Endometrium (tissue), 2 donors: ENCODE measurements around the gene SPTLC2.
"Not testable (repeated sequence)": the region's sequence is repeated elsewhere in the genome, so short reads cannot be mapped to it uniquely, and the experiment has no call there.

Source experiments
- FAIRE-seq: peaks from 2 replicates; lab custom pipeline; 2012; peaks lifted over from hg19 to GRCh38; lab: Jason Lieb, UNC
- donor health status: control.
- donor health status: control.

SPTLC2 gene

DNA sequence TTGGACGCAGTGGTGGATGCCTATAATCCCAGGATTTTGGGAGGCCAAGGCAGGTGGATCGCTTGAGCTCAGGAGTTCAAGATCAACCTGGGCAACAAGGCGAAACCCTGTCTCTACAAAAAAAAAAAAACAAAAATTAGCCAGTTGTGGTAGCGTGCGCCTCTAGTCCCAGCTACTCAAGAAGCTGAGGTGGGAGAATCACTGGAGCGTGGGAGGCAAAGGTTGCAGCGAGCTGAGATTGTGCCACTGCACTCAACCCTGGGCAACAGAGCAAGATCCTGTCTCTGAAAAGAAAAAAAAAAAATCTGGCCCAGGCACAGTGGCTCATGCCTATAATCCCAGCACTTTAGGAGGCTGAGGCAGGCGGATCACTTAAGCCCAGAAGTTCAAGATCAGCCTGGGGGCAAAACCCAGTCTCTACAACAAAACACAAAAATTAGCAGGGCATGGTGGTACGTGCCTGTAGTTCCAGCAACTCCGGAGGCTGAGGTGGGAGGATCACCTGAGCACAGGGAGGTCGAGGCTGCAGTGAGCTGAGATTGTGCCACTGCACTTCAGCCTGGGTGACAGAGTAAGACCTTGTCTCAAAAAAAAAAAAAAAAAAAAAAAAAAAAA lies 27.9 kb downstream of the SPTLC2 start:
- not testable (repeated sequence) for FAIRE-seq

DNA sequence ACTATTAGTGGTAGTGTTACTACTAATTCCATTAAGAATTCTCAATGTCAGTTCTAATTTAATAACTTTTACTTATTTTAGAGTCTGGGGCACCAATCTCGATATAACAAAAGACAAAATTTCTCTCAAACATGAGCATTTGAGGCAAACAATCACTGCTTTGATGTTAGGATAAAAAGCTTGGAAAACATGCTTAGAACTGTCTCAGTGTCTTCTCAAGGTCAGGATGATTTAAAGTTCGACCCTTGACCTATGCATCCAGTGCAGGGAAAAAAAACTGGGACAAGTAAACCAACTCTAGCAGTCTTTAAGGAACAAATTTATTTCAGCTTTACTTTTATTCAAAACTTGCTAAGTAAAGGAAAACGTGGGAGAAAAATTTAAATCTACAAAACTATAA lies 31.1 kb downstream of the SPTLC2 start:
- FAIRE-seq = no peak

DNA sequence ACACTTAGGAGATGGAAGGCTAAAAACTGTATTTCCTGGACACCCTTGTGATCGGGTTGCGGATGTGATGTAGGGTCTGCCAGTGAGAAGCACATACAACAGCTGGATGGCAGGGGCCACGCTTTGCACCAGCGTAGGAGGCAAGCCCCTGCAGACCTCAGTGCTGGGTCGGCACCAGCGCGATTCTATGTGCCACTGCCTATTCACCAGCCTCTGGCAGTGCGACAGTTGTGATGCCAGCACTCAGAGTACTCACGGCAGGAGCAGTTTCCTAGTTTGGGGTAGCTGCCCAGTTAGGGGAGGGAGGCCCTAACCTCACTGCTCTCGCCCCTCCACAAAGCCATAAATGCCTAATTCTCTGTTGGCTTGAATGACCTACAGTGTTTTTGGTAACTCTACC lies 31.6 kb downstream of the SPTLC2 start:
- FAIRE-seq = no peak

DNA sequence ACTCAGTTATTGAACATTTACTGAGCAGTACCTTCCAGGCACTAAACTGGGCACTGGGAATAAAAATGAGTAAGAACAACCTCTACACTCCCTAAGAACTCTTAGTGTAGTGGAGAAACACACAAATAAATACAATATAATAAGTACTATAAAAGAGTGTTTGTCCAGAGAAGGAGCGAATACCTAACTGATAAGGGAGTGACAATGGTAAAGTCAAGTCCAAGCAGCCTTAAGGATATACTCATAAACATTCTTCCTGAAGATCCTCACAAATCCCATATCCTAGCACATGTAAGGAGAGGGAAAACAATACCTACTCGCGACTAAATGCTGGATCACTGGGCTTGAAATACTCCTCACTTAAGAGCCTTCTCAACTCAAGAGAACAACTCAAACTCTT lies 32.8 kb downstream of the SPTLC2 start:
- FAIRE-seq = no peak

DNA sequence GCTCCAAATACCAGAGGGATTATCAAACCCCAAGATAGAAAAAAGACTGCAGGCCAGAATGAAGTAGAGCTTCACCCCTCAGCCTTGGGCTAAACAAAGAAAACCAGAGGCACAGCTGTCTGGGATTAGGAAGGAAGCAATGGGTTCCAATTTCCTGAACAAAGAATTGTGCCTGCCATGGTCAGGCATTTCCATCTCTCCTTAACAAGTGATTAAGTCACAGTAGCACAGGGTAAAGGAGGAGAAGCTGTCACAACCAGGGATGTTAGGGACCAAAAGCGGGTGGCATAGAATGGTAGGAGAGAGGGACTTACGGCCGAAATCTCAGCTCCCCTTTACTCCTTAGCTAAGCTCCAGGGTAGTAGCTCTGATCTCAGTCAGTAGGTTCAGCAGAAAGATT lies 33.9 kb downstream of the SPTLC2 start:
- no peak for FAIRE-seq

DNA sequence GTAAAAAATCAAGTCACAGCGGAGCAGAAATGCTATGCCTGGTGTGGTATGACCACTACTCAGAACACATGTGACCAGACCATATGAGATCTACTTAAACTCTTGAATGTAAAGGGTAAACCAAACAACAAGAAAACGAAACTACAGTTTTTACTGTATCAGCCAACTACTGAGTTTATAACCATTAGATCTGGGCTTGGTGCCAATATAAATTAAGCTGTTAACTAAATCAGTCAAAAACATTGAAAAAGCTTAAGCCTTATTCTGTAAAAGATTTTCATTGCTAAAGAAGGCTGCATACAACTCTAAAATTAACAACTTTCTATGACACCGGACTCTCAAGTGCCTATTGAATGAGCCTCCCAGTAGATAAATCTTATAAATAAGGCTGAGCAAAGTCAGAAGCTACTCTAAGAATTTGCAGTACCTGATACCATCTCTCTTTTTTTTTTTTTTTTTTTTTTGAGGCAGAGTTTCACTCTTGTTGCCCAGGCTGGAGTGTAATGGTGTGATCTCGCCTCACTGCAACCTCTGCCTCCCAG lies 35.4 kb downstream of the SPTLC2 start:
- peak; percentile 97 for FAIRE-seq

DNA sequence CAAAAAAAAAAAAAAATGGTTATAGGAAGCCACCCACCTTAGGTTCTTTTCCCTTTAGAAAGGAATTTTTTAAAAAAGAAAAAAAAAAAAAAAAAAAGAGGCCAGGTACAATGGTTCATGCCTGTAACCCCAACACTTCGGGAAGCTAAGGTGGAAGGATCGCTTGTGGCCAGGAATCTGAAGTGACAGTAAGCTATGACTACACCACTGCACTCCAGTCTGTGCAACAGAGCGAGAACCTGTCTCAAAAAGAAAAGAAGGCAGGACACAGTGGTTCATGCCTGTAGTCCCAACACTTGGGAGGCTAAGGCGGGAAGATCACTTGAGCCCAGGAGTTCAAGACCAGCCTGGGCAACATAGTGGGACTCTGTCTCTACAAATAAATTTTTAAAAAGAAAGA lies 36.0 kb downstream of the SPTLC2 start:
- FAIRE-seq = no peak

DNA sequence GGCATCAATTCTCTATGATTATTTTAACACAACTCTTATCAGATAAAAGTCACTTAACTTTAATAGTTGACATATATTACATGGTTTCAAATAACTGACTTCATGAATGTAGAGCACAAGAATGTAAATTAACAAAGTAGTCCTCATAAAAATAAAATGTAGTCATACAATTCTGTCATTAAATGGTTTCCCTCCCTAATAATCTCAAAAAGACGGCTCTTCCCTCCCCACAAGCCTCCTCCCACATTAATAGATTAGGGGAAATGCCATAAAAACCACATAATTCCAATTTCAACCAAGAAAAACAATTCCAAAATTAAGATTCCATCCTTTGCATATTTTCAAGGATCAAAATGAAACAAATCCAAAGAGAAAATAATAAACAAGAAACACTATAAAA lies 36.7 kb downstream of the SPTLC2 start:
- FAIRE-seq = peak; percentile 98

DNA sequence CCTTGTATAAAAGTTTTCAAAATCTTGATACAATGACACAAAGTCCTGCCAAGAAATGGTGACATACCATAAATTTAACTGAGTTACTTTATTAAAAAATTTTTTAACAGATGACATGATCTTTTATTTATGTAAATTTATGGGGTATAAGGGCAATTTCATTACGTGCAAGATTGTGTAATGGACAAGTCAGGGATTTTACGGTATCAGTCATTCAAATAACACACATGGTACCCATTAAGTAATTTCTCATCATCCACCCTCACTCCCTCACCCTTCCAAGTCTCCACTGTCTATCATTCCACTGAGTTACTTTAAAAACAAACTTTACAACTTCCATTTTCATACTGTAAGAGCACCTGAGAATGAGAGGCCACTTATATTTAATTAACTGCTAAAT lies 37.4 kb downstream of the SPTLC2 start:
- FAIRE-seq = no peak

DNA sequence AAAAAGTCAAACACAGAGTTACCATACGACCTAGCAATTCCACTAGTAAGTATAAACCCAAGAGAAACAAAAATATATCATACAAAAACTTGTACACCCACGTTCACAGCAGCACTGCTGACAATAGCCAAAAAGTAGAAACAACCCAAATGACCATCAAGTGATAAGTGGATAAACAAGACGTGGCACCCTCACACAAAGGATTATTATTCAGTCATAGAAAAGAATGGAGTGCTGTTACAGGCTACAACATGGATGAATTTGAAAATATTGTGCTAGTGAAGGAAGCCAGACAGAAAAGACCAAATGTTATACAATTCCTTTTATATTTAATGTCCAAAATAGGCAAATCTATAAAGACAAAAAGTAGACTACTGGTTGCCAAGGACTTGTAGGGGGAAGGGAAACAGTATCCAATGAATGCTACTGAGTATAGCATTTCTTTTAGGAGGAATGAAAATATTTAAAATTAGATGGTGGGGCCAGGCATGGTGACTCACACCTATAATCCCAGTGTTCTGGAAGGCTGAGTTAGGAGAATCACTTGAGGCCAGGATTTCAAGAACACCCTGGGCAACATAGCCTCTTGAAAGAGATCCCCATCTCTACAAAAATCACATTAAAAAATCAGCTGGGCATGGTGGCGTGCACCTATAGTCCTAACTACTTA lies 41.9 kb downstream of the SPTLC2 start:
- FAIRE-seq = no peak

DNA sequence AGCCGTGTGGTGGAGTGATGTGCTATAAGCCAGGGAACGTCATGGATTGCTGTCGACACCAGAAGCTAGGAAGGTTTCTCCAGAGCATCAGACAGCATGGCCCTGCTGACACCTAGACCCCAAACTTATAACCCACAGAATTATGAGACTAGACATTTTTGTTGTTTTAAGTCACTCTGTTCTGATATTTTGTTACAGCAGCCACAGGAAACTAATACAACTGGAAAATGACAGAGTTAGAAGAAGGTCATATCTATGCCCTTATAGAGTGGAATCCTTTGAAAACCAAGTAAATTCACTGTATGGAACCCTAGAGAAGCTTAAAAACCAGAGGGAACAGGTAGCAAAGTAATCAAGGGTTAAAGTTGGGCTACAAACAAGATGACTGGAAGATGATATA lies 42.5 kb downstream of the SPTLC2 start:
- FAIRE-seq = no peak

DNA sequence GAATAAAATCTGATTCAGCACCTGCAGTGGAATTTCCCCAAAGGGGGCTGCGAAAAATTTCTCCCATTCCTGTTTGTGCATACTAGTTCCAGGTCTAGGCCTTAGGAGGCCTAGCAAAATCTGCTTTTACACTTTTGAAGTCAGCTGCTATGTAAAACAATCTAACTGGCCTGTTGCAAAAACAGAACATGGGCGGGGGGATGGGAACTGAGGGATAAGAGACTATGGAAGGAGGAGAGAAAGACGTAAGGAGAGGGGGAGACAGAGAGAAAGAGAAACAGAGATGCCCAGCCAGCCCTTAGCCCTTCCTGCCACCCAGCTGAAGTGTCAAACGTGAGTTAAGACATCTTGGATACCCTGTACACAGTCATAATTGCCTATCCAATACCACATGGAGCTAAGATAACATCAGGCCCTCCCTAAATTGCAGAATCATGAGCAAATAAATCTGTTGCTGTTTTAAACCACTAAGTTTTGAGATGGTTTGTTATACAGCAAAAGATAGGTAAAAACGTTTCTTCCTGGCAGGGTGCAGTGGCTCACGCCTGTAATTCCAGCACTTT lies 45.6 kb downstream of the SPTLC2 start:
- no peak for FAIRE-seq

DNA sequence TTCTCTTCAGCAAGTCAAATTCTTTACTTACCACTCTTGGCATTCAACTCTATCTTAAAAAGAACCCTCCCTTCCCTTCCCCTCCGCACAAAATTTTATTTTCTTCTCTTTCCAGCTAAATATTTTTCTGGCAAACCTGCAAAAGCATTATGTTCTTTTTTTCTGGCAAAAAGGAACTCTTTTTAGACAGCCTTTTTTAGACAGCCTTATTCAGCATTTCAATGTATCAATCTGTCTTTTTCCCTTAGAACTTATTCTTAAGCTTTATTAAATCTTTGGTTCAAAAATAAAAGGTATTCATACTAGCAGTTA lies 50.5 kb downstream of the SPTLC2 start:
- FAIRE-seq = no peak

DNA sequence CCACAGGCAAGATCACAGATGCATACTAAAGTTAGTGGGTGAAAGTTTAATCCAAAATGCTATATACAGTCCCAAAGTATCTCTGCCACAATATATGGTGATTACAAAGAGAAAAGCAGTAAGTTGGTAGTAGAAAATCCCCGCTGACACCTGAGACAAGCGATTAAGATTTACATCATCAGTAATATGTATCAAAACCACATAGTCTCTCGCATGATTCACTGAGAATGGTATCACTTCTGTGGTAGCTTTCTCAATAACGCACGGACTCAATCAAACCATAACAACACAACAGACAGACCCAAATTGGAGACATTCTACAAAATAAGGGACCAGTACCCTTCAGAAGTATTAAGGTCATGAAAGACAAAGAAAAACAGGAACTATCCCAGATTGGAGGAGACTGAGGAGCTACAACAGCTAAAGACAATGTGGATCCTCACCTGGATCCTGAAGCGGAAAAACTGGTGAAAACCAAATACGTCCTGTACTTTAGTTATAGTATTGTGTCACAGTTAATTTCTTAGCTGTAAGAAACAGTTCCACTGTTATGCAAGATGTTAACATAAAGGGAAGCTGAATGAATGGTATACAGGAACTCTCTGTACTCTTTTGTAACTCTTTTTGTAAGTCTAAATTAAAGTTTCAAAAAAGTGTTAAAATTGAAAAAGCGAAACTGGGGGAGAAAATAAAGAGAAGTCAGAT lies 51.0 kb downstream of the SPTLC2 start:
- no peak for FAIRE-seq

DNA sequence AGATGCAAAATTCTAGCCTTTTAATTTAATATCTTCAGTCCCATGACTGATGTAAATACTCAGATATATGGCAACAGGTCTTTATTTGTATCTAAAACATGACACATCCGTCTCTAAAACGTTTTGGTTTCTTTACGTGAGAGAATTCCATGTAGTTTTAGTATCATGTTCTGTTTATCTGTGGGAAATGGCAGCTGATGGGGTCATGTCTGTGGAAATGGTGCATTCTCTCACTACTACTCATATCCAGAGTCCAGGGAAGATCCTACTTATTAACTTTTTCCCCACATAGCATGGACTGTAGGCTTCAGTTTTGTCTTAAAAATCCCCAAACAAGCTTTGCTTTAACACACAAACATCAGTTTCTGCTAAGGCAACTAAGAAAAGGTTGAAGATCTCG lies 53.8 kb downstream of the SPTLC2 start:
- FAIRE-seq = no peak

DNA sequence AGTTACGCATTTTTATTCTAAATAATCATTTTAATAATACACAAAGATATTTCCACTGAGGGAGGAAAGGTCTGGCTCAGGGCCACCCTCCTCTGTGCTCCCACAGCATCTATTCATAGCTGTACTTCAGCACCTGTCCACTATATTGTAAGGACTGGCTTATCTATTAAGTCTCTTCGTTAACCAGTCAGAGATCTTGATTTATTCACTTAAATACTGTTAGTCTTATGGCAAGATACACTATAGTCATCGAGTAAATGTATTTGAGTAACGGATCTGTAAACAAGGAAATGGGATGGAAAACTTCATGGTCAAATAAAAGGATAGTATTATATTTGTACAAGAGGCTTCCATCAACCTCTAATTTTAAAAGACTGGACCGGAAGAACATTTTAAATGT lies 54.6 kb downstream of the SPTLC2 start:
- FAIRE-seq = no peak

DNA sequence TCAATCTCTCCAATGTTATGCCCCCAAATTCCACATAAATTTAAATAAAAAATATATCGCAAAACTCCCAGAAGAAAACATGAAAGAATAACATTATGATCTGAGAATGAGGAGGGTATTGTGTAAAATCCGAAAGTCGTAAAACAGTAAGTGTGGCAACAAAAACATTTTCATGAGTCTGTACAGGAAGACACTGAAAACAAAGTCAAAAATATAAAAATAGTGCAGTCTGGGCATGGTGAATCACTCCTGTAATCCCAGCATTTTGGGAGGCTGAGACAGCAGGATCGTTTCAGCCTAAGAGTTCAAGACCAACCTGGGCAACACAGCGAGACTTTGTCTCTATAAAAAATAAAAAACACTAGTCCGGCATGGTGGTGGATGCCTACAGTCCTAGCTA lies 57.1 kb downstream of the SPTLC2 start:
- peak; percentile 86 for FAIRE-seq

DNA sequence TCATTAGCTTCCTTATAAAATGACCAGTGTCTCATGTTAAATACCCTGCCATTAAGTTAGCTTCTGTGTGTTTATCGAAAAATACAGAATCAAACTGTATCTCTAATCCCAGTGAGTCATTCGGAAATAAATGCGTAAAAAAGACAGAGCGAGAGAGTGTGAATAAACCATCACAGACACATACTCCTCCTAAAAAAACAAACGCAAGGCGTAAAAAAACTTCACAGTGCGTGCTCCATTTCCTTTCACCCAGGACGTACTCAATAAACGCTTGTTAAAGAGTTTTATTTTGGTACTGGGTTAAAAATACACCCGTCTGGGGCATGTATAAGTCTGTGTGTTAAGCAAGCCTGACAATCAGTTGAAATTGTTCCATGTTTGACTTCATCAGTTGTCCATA lies 59.0 kb downstream of the SPTLC2 start:
- no peak for FAIRE-seq

DNA sequence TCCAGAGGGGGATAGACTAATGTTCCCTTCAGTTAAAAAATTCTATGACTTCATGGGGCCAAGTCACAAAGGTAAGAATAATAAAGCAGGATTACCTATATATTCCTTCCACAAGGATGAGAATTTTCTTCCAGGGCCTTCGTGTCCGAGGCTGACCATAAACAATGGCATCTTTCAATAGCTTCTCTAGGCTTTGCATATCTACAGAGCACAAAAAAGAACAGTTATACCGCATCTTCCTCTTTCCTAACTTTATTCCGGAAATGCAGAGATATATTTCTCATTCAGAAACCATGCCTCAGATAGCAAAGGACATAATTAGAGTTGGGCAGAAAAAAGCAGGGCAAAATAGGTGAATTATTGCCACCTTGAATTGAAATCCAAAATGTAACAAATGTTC lies 59.5 kb downstream of the SPTLC2 start:
- FAIRE-seq = no peak

DNA sequence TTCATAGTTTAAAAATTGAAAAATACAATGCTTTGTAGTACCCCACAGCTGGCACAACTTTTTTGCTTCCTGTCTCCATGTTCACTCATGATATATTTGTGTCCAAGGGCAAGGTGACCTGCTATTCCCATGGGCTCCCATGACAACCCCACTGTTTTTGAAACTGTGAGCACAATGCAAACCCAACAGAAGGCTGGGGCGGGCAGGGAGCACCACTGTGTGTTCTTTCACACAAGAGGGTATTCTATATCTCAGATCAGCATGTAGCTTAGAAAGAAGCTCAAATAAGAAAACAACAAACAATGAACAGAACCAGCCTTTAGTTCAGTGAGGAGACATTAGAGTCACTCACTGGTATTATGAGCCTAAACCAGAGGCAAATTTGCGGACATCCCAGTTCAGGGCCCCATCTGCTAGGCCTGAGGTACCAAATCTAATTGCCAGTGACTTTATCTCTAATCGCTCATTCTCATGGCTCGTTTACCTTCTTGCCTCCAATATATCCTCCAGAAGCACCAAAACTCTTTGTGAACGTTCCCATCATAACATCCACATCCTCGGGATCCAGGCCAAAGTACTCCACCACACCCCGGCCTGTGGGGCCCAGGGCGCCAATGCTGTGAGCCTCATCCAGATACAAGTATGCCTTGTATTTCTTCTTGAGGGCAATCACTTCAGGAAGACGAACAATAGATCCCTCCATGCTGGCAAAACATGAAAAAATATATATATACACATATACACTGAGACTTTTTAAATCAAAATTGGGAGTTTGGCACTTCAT lies 61.4 kb downstream of the SPTLC2 start:
- FAIRE-seq = no peak

DNA sequence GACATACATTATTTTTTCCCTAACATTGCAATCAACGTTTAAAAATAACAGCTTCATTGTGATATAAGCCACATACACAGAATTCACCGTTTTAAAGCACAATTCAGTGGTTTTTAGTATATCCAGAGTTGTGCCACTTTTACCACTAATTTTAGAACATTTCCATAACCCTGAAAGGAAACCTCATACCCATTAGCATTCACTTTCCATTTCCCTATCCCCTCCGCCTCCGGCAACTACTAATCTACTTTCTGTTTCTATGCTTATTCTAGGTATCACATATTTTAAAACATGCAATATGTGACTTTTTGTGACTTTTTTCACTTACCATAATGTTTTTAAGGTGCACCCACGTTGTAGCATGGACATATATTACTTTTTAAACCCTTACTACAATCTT lies 62.2 kb downstream of the SPTLC2 start:
- FAIRE-seq = no peak

DNA sequence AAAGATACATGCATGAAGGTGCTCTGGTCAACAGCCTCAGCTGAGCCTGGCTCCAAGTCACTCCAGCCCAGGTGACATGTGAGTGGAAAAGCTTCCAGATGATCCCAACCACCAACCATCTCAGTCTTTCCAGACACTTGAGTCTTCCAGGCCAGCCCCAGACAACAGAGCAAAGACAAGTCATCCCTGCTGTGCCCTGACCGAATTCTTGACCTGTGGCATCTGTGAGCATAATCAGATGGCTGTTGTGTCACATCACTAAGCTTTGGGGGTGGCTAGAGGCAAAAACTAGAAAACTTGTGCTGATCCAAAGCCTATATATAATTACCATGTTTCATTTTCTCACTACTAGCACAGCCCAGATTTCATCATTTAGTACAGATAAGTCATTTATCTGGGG lies 67.0 kb downstream of the SPTLC2 start:
- no peak for FAIRE-seq
